K562 (cell line): Measurements from ENCODE around the gene FAM32A. TPM values are rescaled to one million over a fixed set of nuclear protein-coding genes. Genes with fewer than 3 reads are reported as not detected.

Experiments used
- ATAC-seq: fragments of 200-7000 bp; cut with Tn5 transposase; 3 replicates; pipeline ENCODE4 v1.9.1; 2020; ENCODE audit warnings: moderate library complexity
- BruUV-seq: library from RNA; stranded (reverse); fragments of 400-500 nt; replicated peaks from 2 replicates; lab custom pipeline; 2021; lab: Mats Ljungman, UMichigan
- CTCF ChIA-PET: fragments of 300-600 bp; formaldehyde crosslinking; extraction: SDS; loops from one replicate; lab custom pipeline; 2021; ENCODE audit warnings: low intra/inter-chr PET ratio; lab: Yijun Ruan, JAX
- POLR2A ChIA-PET: fragments of 300-600, 350-650 bp; sonication (Branson Sonifier 250); formaldehyde crosslinking; extraction: SDS; loops from one replicate; lab custom pipeline; 2021; ENCODE audit warnings: antibody characterized with exemption, inconsistent platforms; lab: Yijun Ruan, JAX
- DNase-seq, 4 experiments: peaks; one replicate each; pipeline versions ENCODE4 v3.0.0 to v3.0.0-alpha.2; 2011 to 2018; ENCODE audit warnings: low spot score in 3 of 4, mixed read lengths in 3 of 4; ENCODE audit errors: extremely low read depth in 1 of 4
- FAIRE-seq: peaks from 2 replicates; lab custom pipeline; 2011; peaks lifted over from hg19 to GRCh38; lab: Jason Lieb, UNC
- H2AFZ ChIP-seq: 2 replicates; pipeline ENCODE4 v1.6.0; 2011; ENCODE audit warnings: low read depth, low read length, control low read depth, inconsistent platforms
- H3K27ac ChIP-seq: fragments of 200-600 bp; 3 replicates; pipeline ENCODE4 v1.8.0; 2011; ENCODE audit warnings: low read depth, mild to moderate bottlenecking, control low read depth, inconsistent platforms, low read length, moderate library complexity, mixed read lengths; ENCODE audit errors: extremely low read depth
- H3K27me3 ChIP-seq, 2 experiments: fragments of 300-600 bp in 1 of 2; 2 replicates in 1 of 2; 3 replicates in 1 of 2; pipeline versions ENCODE4 v1.6.0 to v1.8.0; 2011; ENCODE audit warnings: inconsistent platforms in 2 of 2, low read length in 2 of 2, mild to moderate bottlenecking in 1 of 2, mixed read lengths in 1 of 2, moderate library complexity in 1 of 2; ENCODE audit not compliant: control insufficient read depth in 2 of 2, insufficient read depth in 2 of 2
- H3K36me3 ChIP-seq: fragments of 300-600 bp; 3 replicates; pipeline ENCODE4 v1.8.0; 2011; ENCODE audit warnings: mild to moderate bottlenecking, low read length, inconsistent platforms; ENCODE audit not compliant: control insufficient read depth, insufficient read depth
- H3K4me1 ChIP-seq, 2 experiments: fragments of 200-600 bp in 1 of 2; replicated peaks in 1 of 2; 2 replicates in 1 of 2; 3 replicates in 1 of 2; pipeline versions ENCODE4 v1.5.1 to v1.8.0; 2011; ENCODE audit warnings: inconsistent platforms in 2 of 2, low read length in 2 of 2, mild to moderate bottlenecking in 1 of 2, mixed read lengths in 1 of 2, moderate library complexity in 1 of 2; ENCODE audit not compliant: control insufficient read depth in 2 of 2, insufficient read depth in 2 of 2
- H3K4me2 ChIP-seq: 2 replicates; pipeline ENCODE4 v1.6.1; 2011; ENCODE audit warnings: low read length, control low read depth, inconsistent platforms, mixed read lengths; ENCODE audit not compliant: insufficient read depth
- H3K4me3 ChIP-seq: fragments of 200-600 bp; sonication (generic), shearing (Covaris generic); 2 replicates; pipeline ENCODE4 v1.5.1; 2016; ENCODE audit warnings: control low read depth, inconsistent platforms
- H3K79me2 ChIP-seq: fragments of 200-600 bp; 3 replicates; pipeline ENCODE4 v1.8.0; 2011; ENCODE audit warnings: low read length, inconsistent platforms; ENCODE audit not compliant: control insufficient read depth, insufficient read depth
- H3K9ac ChIP-seq, 2 experiments: 2 replicates each; pipeline versions ENCODE4 v1.6.0 to v1.6.1; 2011; ENCODE audit warnings: low read depth in 2 of 2, low read length in 2 of 2, control low read depth in 1 of 2, inconsistent platforms in 1 of 2, mild to moderate bottlenecking in 1 of 2, mixed read lengths in 1 of 2; ENCODE audit not compliant: insufficient read depth in 1 of 2
- H3K9me1 ChIP-seq: one replicate; pipeline ENCODE4 v1.6.0; 2011; ENCODE audit warnings: inconsistent platforms, mild to moderate bottlenecking, low read length, moderate library complexity; ENCODE audit not compliant: control insufficient read depth, insufficient read depth
- H3K9me3 ChIP-seq: replicated peaks from 2 replicates; pipeline ENCODE4 v1.5.1; 2011; ENCODE audit warnings: low read depth, low read length, inconsistent platforms; ENCODE audit not compliant: control insufficient read depth, insufficient read depth
- H4K20me1 ChIP-seq: replicated peaks from 2 replicates; pipeline ENCODE4 v1.6.1; 2011; ENCODE audit warnings: low read length, inconsistent platforms, mixed read lengths; ENCODE audit not compliant: control insufficient read depth, insufficient read depth
- EWSR1 ChIP-seq: fragments of 450-650 bp; IDR thresholded peaks from 2 replicates; pipeline ENCODE4 v1.6.1; 2018; ENCODE audit warnings: borderline replicate concordance, mild to moderate bottlenecking, low read depth, moderate library complexity; ENCODE audit not compliant: partially characterized antibody
- SMARCC2 ChIP-seq: fragments of 450-650 bp; IDR thresholded peaks from 2 replicates; pipeline ENCODE4 v1.6.1; 2017; ENCODE audit warnings: antibody characterized with exemption, moderate library complexity, mild to moderate bottlenecking, low read depth
- ZBTB11 ChIP-seq, 3 experiments: fragments of 200-800 bp in 1 of 3; fragments of 250-450 bp in 1 of 3; fragments of 450-650 bp in 1 of 3; sonication (Bioruptor Pico) in 1 of 3; sonication (Bioruptor generic) in 1 of 3; formaldehyde crosslinking in 1 of 3; IDR thresholded peaks; 2 replicates each; pipeline versions ENCODE4 v1.6.1 to v1.8.0; 2016 to 2022; ENCODE audit warnings: mild to moderate bottlenecking in 2 of 3, missing genetic modification characterization in 2 of 3, missing compliant biosample characterization in 1 of 3, moderate library complexity in 1 of 3
- ZNF121 ChIP-seq: sonication (generic); formaldehyde crosslinking; conservative IDR thresholded peaks from 2 replicates; pipeline ENCODE4 v1.8.0; 2022; ENCODE audit warnings: missing genetic modification reagents
- ZNF24 ChIP-seq: fragments of 450-650 bp; IDR thresholded peaks from 2 replicates; pipeline ENCODE4 v1.6.1; 2016
- ZNF785 ChIP-seq: fragments of 250-450 bp; sonication (Bioruptor Pico); IDR thresholded peaks from 2 replicates; pipeline ENCODE4 v1.4.0; 2020; ENCODE audit warnings: mild to moderate bottlenecking
- WGBS: fragments of 100-300 bp; shearing (Covaris generic); methylation state at CpG from one replicate; pipeline ENCODE4 v1.1.6; 2016; ENCODE audit warnings: low coverage, mixed read lengths; ENCODE audit not compliant: insufficient coverage; ENCODE audit errors: missing lambda C conversion rate; 5-methylcytosine and 5-hydroxymethylcytosine counted together
- in situ Hi-C: fragments of 300-500 bp; cut with MboI; formaldehyde crosslinking; loops from 4 replicates; pipeline ENCODE4 v1.15.0; 2018; ENCODE audit warnings: inconsistent platforms, mixed read lengths
- intact Hi-C: fragments of 100-400 bp; cut with micrococcal nuclease; formaldehyde crosslinking; loops from 2 replicates; pipeline ENCODE4 v1.14.2; 2022
- polyA plus RNA-seq, 8 experiments: library from polyadenylated mRNA; depleted of rRNA in 4 of 8; stranded (reverse) in 5 of 8; unstranded in 3 of 8; fragments of >200 nt; fragmentation: Nextera tagmentation in 2 of 8; fragmentation: Illumina TruSeq in 1 of 8; extraction: Ambion mirVana in 2 of 8; extraction: Trizol in 1 of 8; gene quantifications; 2 replicates each; pipeline versions ENCODE4 v1.2.1 to v1.2.3, GENCODE V29; 2011 to 2014; ENCODE audit warnings: inconsistent platforms in 1 of 8, missing spikeins in 1 of 8
- total RNA-seq, 7 experiments: library from RNA; depleted of rRNA in 6 of 7; stranded (reverse); fragments of >200 nt in 6 of 7; fragmentation: Illumina TruSeq in 2 of 7; extraction: Trizol in 2 of 7; gene quantifications; 2 replicates each; pipeline versions ENCODE4 v1.2.1 to v1.2.3, GENCODE V29; 2011 to 2021; ENCODE audit warnings: low replicate concordance in 1 of 7

Gene FAM32A
- total and polyA plus RNA-seq, 9 of the 15 experiments (the other 6 are each of a cell fraction or from before 2014, with no cell fraction given), result 30.7 to 96.7 (median 73.7) TPM

GRCh38 chr19:16144216-16144581 lies 41.0 kb upstream of the FAM32A start (continued):
- TF ChIP-seq ZBTB11 (CRISPR knock-in tag; IDR thresholded peaks at IDR 0.05), result no peak
- TF ChIP-seq SMARCC2, result no peak

- CTCF ChIA-PET, result no interaction called here
- Histone ChIP-seq H3K36me3 (no peaks in the 10 kb centered on the region), H3K4me1 (peaks cover 0 to 14% of the 10 kb centered on the region in 2 experiments; a peak in 2 of 5 replicates), H4K20me1 (no peaks in the 10 kb centered on the region), H3K79me2 (no peaks in the 10 kb centered on the region), H2AFZ (no peak overlapping the region), H3K27me3 (no peaks in the 10 kb centered on the region; a peak in 1 of 5 replicates), H3K4me3 (no peak overlapping the region), H3K9ac (no peak overlapping the region), H3K9me1 (no peaks in the 10 kb centered on the region), H3K4me2 (no peak overlapping the region), H3K27ac (no peak overlapping the region)
- FAIRE-seq (no peak), DNase-seq (no peak)
- intact Hi-C loops, result no loop called here
- POLR2A ChIA-PET, result interaction anchor here (0.6 to 1.7 kb wide), 2 partner anchors 13 to 41 kb away, joined by 3 to 7 read pairs; no protein-coding TSS in a partner anchor
- 20% methylated on average over 5 of the region's 5 CpGs for WGBS
- in situ Hi-C loops, result no loop called here
- TF ChIP-seq EWSR1, result no peak
- TF ChIP-seq ZNF121 (CRISPR knock-in tag), result peak; percentile 90
- no peak for TF ChIP-seq ZNF785 (CRISPR knock-in tag)
- TF ChIP-seq ZNF24, result 0 out of 2 replicates have a peak, but pooled peaks have one; percentile 43
- TF ChIP-seq, all 486 proteins: peak for 2
- no peak for ATAC-seq
- BruUV-seq, result no TSS peak
- no peaks in the 10 kb centered on the region for H3K9me3 ChIP-seq
Observed at GRCh38 chr19:16146112-16146511, 39.1 kb upstream of the FAM32A start.
